Central memory CD4-positive, alpha-beta T cell (primary cell): ENCODE measurements around the gene MED15.
"Not testable (repeated sequence)": the region's sequence is repeated elsewhere in the genome, so short reads cannot be mapped to it uniquely, and the experiment has no call there.

Experiments
- DNase-seq: peaks from one replicate; pipeline ENCODE4 v3.0.0; 2022

Gene MED15

DNA sequence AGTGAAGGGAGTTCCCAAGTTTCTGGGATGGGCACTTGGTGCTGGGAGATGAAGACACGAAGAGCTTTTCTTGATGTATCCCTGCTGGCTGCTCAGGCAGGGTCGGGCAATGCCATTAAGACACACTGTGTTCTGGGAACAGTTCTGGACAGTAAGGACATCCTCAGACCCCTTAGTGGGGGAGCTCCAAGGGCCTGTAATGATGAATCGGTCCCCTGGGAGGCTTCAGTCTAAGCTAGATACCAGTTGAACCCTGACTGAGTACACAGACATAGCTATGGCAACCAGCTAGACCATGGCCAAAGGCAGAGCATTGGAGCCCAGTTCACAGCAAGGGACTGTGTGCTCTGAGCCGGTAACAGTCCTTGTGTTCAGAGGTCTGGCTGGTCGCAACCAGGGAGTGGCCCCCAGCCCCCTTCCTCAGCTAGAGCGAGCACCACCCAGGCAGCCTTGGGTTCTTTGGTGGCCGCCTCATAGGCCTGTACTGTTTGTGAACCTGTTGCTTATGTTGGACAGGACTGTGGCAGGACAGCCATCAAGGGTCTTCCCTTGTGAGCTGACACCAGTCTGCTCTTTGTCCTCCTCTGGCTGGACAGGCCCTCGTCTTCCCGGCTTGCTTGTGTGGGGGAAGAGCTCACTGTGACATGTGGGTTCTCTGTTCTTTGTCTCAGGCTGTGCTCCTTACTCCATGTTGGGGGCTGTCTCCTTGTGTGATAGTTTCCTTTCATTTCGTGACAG is 25.0 kb downstream of the MED15 start:
- DNase-seq: no peak

DNA sequence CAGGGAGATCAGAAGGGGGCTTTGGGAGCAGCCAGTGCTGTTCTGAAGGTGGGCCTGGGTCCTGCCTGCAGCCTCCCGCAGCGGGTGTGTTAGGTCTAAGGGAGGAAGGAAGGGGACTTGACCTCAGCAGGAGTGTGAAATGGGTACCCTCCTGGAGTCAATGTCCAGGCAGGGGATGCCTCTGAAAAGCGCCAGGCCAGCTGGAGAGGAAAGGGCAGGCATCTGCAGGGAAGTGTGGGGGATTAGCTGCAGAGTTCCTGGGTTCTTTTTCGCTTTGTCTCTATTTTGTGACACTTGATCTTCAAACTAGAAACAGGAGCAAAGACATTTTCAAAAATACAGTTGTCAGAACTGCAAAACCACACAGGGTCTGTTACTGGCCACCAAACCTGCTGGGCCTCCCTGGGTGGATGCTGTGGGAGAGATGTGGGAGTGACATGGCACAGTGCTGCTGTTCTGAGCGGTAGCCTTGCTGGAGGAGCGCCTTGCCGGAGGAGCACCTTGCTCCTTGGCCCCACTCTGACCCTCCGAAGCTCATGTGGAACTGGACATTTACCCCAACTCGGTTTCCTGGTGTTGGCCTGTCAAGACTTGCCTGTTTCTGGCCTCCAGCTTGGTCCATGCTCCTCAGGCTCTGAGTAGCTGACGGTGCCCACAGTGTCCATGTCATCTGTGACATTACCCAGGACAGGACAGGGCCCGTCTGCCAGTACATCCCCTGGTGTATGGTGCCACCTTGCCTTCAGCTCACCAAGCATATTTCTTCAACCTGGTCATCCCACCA is 25.9 kb downstream of the MED15 start:
- DNase-seq: no peak

DNA sequence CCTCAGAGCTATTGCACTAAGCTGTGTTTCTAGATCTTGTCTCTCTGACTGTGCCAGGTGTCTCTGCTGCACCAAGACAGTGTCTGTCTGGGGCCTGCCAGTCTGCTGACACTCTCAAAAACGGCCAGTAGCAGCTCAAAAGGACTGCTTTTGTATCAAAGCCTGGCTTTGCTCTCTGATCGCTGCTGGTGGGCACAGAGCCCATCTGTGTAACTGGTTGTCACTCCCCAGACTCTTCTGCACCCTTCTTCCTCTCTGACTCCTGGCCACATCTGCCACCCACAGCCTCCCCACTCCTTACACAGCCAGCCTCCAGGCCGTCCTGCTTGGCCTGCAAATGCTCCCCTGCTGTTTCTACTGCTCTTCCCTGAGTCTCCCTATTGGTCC is 26.5 kb downstream of the MED15 start:
- no peak for DNase-seq

DNA sequence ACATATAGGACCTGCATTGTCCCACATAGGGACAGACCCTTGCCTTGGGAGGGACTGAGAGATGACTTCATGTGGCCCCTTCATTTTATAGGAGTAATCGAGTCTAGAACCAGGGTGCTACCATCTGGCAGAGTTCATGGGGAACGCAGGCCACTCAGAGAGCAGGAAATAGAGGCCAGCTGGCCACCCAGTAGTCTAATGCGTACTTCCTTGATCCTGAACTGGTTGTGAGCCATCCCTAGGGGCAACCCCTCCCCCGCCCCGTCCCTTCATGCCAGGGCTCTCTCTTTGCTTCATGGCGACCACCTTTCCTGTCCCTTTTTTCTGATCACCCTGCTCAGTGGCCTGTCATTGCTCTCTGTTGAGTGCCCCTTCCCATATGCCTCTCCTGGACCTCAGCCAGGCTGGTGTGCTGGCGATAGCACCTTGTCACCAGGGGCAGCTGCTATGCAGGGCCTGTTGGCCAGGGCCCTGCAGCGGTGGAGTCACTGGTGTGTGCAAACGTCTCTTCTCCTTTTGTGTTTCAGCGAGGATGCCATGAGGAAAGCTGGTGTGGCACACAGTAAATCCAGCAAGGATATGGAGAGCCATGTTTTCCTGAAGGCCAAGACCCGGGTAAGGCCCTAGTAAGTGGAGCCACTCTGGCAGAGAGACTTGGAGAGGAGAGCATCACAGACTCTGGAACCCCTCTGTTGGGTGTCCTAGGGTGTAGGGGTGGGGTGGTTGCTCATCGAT is 29.3 kb downstream of the MED15 start:
- DNase-seq: no peak

DNA sequence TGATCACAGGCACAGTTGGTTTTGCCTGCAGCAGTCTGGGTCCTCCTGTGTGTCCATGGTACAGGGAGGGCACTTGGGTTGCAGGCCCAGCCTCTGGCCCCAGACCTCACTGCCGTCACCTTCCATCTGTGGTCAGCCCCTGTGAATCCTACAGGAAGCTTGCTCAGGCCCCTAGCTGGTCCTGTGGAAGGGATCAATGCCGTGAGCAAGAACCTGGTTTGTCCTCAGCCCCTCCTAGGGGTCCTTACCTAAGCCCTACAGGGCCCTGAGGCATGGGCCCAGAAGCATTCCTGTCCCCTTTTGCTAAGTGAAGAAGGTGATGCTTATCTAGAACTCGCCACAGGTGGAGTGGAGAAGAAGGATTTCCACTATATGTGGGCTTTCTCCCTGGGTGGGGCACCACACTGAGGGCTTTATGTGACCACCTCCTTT is 29.9 kb downstream of the MED15 start:
- no peak for DNase-seq

DNA sequence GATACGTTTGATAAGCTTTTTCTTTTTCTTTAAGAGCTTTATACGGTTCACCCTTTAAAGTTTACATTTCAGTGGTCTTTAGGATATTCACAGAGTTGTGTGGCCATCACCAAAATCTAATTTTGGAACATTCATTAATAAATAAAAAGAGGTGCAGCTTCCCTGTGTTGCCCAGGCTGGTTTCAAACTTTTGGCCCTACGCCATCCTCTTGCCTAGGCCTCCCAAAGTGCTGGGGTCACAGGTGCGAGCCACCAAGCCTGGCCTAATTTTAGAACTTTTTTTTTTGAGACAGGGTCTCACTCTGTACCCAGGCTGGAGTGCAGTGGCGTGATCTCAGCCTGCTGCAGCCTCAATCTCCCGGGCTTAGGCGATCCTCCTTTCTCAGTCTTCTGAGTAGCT is 30.6 kb downstream of the MED15 start:
- no peak for DNase-seq

DNA sequence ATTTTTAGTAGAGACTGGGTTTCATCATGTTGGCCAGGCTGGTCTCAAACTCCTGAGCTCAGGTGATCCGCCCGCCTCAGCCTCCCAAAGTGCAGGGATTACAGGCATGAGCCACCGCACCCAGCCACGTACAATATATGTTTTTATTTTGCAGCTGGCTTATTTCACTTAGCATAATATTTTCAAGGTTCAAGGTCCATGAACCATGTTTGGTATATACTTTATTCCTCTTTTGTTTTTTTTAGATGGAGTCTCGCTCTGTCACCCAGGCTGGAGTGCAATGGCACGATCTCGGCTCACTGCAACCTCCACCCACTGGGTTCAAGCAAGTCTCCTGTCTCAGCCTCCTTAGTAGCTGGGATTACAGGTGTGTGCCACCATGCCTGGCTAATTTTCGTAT is 31.5 kb downstream of the MED15 start:
- not testable (repeated sequence) for DNase-seq

DNA sequence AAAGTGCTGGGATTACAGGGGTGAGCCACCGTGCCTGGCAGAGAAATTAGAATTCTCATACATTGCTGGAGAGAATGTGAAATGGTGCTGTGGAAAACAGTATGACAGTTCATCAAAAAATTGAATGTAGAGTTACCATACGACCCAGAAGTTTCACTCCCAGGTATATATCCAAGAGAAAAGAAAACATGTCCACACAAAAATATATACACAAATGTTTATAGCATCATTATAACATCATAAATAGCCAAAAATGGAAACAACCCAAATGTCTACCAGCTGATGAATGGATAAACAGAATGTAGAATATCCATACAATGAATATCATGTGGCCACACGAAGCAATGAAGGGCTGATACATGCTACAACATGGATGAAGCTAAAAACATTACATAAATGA is 34.6 kb downstream of the MED15 start:
- no peak for DNase-seq

DNA sequence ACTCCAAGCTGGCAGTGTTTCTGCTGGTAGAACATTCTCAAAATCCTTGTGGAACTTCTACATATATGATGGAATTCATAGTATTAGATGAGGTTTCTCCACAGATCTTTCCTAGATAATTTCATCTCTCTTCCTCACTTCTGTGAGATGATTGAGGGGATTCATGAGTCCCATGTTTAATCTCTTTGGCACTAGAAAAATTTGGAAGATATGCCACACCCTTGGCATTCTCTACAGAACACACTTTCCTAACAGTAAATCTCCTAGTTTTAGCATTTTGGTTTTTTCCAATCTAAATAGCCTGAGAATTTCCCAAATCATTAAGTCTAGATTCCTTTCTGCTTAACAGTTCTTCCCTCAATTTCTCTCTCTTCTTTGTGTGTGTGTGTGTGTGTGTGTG is 35.3 kb downstream of the MED15 start:
- DNase-seq: no peak

DNA sequence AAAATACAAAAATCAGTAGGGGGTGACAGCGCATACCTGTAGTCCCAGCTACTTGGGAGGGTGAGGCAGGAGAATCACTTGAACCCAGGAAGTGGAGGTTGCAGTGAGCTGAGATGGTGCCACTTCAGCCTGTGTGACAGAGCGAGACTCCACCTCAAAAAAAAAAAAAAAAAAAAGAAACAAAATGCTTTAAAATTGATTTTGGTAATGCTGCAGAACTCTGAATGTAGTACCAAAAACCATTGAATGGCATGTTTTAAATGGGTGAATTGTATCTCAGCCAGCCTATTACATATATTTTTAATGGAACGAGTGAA is 37.9 kb downstream of the MED15 start:
- DNase-seq: not testable (repeated sequence)

DNA sequence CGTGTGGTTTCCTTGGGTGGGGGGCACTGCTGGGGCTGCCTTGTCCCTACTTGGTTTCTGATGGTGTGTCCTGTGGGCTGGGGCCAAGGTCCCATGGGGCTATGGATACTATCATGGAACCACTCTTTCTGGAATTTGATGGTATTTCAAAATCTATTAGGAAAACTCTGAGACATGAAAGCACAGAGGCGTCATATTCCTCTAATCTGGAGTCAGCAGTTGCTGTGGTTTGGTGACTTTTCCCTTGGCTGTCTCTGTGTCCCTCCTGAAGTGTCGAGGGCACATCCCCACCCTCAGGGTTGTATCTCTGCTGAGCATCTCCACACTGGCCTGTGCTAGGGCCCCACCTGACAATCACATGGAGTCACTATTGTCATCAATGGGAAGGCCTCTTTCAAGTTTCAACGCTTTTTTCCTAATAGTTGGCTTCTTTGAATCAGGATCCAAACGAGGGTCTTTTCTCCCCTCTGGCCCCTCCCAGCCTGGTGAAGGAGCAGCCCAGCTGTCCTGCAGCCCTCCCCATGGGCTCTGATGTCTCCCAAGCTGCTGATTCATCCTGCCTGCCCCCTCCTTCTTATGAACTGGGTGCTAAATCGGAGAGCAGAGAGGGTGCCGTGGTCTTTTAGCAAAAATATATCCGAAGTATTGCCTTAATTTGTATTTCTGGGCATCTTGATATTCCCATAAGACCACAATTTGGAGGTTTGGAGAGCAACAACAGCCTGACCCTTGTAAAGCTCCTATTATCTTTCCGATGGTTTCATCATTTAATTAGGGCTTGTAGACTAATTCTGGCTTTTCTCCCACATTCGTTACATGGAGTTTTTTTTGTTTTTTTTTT is 38.5 kb downstream of the MED15 start:
- DNase-seq: no peak

DNA sequence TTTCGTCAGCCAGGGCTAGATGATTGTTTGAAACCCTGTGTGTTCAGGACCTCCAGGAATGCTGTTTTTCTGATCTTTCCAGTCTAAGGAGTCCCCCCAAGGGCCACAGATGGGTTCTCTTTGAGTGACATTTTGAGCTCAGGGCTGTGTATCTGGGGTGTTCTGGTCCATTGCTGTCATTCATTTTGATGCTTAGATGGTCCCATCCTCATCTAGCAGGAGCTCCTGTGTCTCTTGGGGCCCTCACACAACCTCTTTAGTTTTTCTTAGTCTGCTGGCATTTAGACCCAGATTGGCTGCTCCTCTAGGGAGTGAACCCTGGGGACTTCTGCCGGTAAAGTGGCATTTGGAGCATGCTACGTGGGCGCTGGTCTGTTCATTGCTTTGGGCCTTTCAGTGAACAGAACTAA is 39.1 kb downstream of the MED15 start:
- no peak for DNase-seq

DNA sequence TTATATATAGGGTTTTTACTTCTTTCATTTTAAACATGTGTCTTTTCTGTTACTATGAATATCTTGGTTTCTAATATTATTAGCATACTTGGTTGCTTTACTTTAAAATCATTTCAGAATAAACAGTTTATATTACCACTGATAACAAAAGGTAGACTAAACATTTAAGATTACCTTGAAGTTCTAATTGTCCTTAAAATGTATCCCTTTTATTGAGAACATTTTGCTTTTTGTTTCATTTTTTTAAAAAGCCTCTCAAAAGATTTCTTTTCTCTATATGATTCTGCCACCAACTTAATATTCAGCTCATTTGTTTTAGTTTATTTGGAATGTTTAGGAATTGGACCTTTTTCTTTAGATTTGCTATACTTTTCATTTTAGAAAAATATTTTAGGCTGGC is 39.6 kb downstream of the MED15 start:
- no peak for DNase-seq

DNA sequence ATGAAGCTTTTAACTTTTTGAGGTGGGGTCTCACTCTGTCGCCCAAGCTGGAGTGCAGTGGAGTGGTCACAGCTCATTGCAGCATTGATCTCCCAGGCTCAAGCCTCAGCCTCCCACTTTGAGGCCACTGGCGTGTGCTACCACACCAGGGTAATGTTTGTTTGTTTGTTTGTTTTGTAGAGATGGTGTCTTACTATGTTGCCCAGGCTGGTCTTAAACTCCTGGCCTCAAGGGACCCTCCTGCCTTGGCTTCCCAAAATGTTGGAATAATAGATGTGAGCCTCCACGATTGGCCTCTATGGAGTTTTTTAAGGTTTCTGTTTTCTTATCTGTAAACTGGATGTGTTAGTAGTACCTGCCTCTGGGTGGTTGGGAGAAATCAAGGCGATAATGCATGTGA is 41.4 kb downstream of the MED15 start:
- DNase-seq: no peak

DNA sequence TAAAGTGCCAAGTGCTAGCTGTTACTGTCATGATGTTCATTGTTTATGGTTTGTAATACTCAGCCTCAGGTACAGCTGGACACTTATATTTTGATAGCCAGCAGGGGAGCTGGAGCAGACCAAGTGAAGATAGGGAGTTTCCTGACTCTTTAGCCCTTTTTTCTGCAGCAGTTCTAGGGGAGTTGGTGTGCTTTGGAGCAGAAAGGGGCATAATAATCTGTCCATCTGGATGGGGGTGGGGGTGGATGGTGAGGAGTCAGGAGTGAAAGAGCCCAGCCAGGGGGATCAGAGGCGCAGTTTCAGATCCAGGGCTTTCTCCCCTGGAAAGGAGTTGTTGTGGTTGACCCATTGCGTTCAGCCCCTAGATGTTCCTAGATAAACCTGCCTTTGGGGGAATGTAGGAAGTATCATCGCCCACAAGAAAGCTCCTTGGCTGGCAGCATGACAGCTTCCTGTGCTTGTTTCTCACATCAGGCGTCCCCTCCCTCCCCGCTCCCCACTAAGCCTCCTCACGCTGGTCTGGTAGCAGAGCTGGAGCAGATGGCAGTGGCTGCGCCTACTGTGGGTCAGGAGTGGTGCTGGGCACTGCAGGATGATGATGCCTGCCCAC is 41.9 kb downstream of the MED15 start:
- peak; percentile 75 for DNase-seq

DNA sequence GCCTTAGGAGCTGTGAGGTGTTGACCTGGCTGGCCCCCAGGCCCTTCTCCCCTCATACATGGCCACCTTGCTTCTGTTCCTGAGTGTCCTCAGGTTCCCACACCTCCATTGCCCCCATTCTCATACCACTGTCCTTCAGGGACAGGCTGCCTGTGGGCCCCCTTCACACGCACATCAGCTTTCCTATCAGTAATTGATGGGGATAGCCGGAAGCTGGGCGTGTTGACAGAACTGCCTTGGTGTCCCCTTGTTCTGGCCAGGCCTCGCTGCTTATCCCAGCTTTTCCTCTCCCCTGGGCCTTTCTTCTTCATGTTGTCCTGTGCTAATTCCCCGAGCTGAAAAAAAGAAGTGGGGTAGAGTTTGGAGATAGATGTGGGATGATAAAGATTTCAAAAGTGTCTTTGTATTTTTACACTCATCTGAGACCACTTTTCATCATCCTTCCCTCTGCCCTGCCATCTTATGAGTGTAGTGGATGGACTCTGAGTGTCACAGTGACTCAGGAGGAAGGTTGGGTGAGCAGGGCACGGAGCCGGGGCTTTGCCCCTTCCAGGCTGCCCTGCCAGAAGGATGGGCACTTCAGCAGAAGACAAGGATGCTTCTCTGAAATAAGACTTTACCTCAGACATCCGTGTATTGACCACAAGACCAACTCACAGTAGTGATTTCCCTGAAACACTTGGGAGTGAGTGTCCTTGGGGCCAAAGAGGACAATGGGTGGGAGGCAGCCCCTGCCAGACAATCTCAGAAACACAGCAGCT is 42.8 kb downstream of the MED15 start:
- no peak for DNase-seq

DNA sequence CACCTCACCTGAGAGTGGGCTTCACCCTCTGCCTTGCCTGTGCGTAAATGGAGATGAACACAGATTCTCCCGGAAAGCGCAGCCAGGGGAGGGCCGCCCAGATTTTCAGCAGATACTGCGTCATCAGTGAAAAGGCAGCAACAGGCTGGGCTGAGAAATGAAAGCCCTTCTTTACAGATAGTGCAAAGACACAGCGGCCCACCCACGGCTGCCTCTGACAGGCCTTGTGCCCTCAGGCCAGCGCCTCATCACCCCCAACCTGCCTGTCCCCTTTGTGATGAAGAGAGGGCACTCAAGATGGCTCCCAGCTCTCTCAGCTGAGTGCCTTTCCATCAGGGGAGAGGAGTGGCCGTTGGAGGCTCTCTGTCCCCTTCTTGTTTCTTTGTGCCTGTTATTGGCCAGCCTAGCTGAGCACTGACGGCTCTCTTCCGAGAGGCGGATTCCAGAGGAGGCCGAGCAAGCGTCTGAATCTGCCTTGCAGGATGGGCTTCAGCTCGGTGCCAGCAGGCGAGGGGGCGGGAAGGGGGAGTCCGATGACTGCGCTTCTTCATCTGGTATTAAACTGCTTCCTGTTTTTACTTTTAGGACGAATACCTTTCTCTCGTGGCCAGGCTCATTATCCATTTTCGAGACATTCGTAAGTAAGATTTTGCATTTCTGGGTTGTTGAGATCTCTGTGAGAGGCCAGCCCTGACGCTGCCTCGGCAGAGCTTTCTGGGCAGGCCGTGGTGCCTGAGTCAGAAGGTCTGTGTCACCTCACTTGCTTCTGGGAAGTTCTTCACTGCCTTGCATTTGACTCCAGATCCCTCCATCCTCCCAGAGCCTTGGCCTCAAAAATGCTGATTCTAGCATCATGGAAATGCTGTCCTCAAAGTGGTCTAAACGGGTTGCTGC is 43.7 kb downstream of the MED15 start:
- peak; percentile 61 for DNase-seq

DNA sequence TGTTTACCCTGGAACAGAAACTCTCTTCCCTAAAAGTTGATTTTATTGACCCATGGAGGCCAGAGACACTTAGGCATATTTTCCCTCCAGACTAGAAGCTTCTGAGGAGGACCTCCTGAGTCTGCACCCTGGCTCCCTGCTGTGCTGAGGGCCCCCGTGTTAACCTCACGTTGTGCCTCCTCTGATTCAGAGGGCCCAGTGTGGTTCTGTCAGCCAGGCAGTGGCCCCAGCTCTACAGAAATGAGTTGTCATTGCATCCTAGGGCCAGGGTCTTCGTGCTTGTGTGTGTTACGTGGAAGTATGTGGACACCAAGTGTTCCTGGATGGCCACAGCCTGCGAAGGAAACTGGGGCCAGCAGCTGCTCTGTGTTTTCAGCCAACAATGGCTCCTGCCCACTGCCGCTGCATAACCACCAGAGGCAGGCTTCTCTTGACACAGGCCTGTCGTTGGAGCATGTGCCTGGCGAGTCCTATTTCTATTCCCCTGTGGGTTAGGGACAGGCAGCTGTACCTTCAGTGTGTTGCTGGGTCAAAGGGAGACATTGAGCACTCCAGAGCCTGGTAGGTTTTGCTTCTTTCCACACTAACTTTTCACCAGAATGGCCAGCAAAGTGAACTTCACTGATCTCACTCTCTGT is 44.5 kb downstream of the MED15 start:
- DNase-seq: no peak

DNA sequence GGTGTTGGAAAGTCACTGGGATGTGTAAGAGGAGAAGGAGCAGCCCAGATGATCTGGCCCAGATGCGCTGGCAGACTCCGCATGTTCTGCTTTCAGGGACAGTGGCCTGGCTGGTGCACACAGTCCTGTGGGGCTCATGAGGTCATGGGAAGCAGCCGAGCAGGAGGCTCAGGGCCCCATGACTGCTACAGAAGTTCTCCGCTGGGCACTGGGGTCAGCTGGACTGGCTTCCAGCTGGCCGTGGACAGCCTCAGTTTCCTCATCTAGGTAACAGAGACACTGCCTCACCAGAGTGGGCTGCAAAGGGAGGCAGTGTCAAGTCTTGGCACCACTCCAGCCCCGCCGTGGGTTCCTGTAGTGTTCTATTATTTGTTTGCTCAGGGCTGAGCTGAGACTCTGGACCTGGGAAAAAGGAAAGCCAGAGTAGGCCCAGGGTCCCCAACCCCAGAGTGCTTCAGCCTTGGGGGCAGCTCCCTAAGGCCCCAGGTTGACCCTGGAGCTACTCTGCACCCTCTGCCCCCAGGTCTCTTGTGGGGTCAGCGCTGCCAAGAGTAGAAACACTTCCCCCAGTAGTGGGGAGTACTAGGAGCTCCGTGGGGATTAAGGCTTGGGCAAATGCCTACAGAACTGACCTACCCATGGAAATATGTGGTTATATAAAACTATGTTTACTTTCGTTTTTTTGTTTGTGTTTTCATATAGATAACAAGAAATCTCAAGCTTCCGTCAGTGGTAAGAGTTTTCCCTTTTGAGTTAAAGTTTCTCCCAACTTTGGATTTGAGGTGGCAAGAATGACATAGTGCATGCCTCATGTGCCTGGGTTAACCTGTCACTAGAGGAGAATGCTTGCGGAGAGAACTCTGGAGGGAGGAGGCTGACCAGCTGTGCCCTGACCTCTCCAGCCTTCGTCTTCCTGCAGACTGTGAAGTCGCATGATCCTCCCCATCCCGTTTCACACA is 45.3 kb downstream of the MED15 start:
- no peak for DNase-seq
